ENCODE measurements around the gene FOXL3. TPM values are rescaled to one million over a fixed set of nuclear protein-coding genes. Genes with fewer than 3 reads are reported as not detected.

FOXL3 gene
- total RNA-seq, 1 experiment from 2014 or later, result not detected

- no peak for DNase-seq
- H2AFZ ChIP-seq (ENCODE audit: low read length), result no peak overlapping the region
- H3K4me1 ChIP-seq (ENCODE audit: low read length), result no peaks in the 10 kb centered on the region
- no peaks in the 10 kb centered on the region for H4K20me1 ChIP-seq (ENCODE audit: insufficient read depth, low read depth, low read length)
- no peak overlapping the region for H3K9ac ChIP-seq (ENCODE audit: low read length)
- no peak overlapping the region for H3K4me2 ChIP-seq (ENCODE audit: low read depth, low read length, poor library complexity, severe bottlenecking)
- H3K27ac ChIP-seq (ENCODE audit: low read length), result no peak overlapping the region
- no peak overlapping the region for H3K4me3 ChIP-seq (ENCODE audit: low read length)
- no peaks in the 10 kb centered on the region for H3K36me3 ChIP-seq (ENCODE audit: insufficient read depth, low read length)
- no peaks in the 10 kb centered on the region for H3K9me2 ChIP-seq (replicated peaks; ENCODE audit: insufficient read depth, low read length)
- H3K27me3 ChIP-seq (ENCODE audit: low read length), result no peaks in the 10 kb centered on the region
- H3K79me2 ChIP-seq (ENCODE audit: low read length), result no peaks in the 10 kb centered on the region
- H3K9me3 ChIP-seq (ENCODE audit: low read length), result peaks cover 5% of the 10 kb centered on the region; the same call in 1 of the 2 replicates
Measured at GRCh38 chr7:252981-253380, 37.0 kb upstream of the FOXL3 start.

- no peak for DNase-seq
- H3K9ac ChIP-seq (ENCODE audit: low read length), result no peak overlapping the region
- no peaks in the 10 kb centered on the region for H3K4me1 ChIP-seq (ENCODE audit: low read length)
- no peak overlapping the region for H2AFZ ChIP-seq (ENCODE audit: low read length)
- H3K9me3 ChIP-seq (ENCODE audit: low read length), result peaks cover 5% of the 10 kb centered on the region; the same call in 1 of the 2 replicates
- H3K79me2 ChIP-seq (ENCODE audit: low read length), result no peaks in the 10 kb centered on the region
- H3K36me3 ChIP-seq (ENCODE audit: insufficient read depth, low read length), result no peaks in the 10 kb centered on the region
- H3K27ac ChIP-seq (ENCODE audit: low read length), result no peak overlapping the region
- H3K27me3 ChIP-seq (ENCODE audit: low read length), result no peaks in the 10 kb centered on the region
- no peaks in the 10 kb centered on the region for H3K9me2 ChIP-seq (replicated peaks; ENCODE audit: insufficient read depth, low read length)
- no peaks in the 10 kb centered on the region for H4K20me1 ChIP-seq (ENCODE audit: insufficient read depth, low read depth, low read length)
- H3K4me3 ChIP-seq (ENCODE audit: low read length), result no peak overlapping the region
- no peak overlapping the region for H3K4me2 ChIP-seq (ENCODE audit: low read depth, low read length, poor library complexity, severe bottlenecking)
Measured at GRCh38 chr7:253581-254336, 36.2 kb upstream of the FOXL3 start.

GRCh38 chr7:254337-255037 is 35.5 kb upstream of the FOXL3 start:
- Histone ChIP-seq H3K9me3 (ENCODE audit: low read length) (peaks cover 5% of the 10 kb centered on the region; the same call in 1 of the 2 replicates), H3K79me2 (ENCODE audit: low read length) (no peaks in the 10 kb centered on the region), H3K4me3 (ENCODE audit: low read length) (no peak overlapping the region), H4K20me1 (ENCODE audit: insufficient read depth, low read depth, low read length) (no peaks in the 10 kb centered on the region), H3K4me1 (ENCODE audit: low read length) (no peaks in the 10 kb centered on the region), H3K36me3 (ENCODE audit: insufficient read depth, low read length) (no peaks in the 10 kb centered on the region), H3K9me2 (replicated peaks; ENCODE audit: insufficient read depth, low read length) (no peaks in the 10 kb centered on the region), H2AFZ (ENCODE audit: low read length) (no peak overlapping the region), H3K4me2 (ENCODE audit: low read depth, low read length, poor library complexity, severe bottlenecking) (no peak overlapping the region), H3K9ac (ENCODE audit: low read length) (no peak overlapping the region), H3K27ac (ENCODE audit: low read length) (no peak overlapping the region), H3K27me3 (ENCODE audit: low read length) (no peaks in the 10 kb centered on the region)
- no peak for DNase-seq

GRCh38 chr7:255038-255435 is 34.9 kb upstream of the FOXL3 start:
- no peaks in the 10 kb centered on the region for H3K79me2 ChIP-seq (ENCODE audit: low read length)
- H3K9ac ChIP-seq (ENCODE audit: low read length), result no peak overlapping the region
- H3K27ac ChIP-seq (ENCODE audit: low read length), result no peak overlapping the region
- no peaks in the 10 kb centered on the region for H4K20me1 ChIP-seq (ENCODE audit: insufficient read depth, low read depth, low read length)
- H3K4me2 ChIP-seq (ENCODE audit: low read depth, low read length, poor library complexity, severe bottlenecking), result no peak overlapping the region
- H3K9me2 ChIP-seq (replicated peaks; ENCODE audit: insufficient read depth, low read length), result no peaks in the 10 kb centered on the region
- no peak overlapping the region for H3K4me3 ChIP-seq (ENCODE audit: low read length)
- no peaks in the 10 kb centered on the region for H3K27me3 ChIP-seq (ENCODE audit: low read length)
- H3K4me1 ChIP-seq (ENCODE audit: low read length), result no peaks in the 10 kb centered on the region
- no peak overlapping the region for H2AFZ ChIP-seq (ENCODE audit: low read length)
- no peak for DNase-seq
- H3K36me3 ChIP-seq (ENCODE audit: insufficient read depth, low read length), result no peaks in the 10 kb centered on the region
- H3K9me3 ChIP-seq (ENCODE audit: low read length), result peaks cover 5% of the 10 kb centered on the region; the same call in 1 of the 2 replicates

GRCh38 chr7:255721-256361 is 34.1 kb upstream of the FOXL3 start:
- H3K27ac ChIP-seq (ENCODE audit: low read length), result no peak overlapping the region
- no peak overlapping the region for H3K4me3 ChIP-seq (ENCODE audit: low read length)
- H3K36me3 ChIP-seq (ENCODE audit: insufficient read depth, low read length), result no peaks in the 10 kb centered on the region
- no peak for DNase-seq
- no peaks in the 10 kb centered on the region for H3K9me2 ChIP-seq (replicated peaks; ENCODE audit: insufficient read depth, low read length)
- no peak overlapping the region for H2AFZ ChIP-seq (ENCODE audit: low read length)
- H4K20me1 ChIP-seq (ENCODE audit: insufficient read depth, low read depth, low read length), result no peaks in the 10 kb centered on the region
- H3K9ac ChIP-seq (ENCODE audit: low read length), result no peak overlapping the region
- H3K4me2 ChIP-seq (ENCODE audit: low read depth, low read length, poor library complexity, severe bottlenecking), result no peak overlapping the region
- no peaks in the 10 kb centered on the region for H3K4me1 ChIP-seq (ENCODE audit: low read length)
- H3K27me3 ChIP-seq (ENCODE audit: low read length), result no peaks in the 10 kb centered on the region
- H3K79me2 ChIP-seq (ENCODE audit: low read length), result no peaks in the 10 kb centered on the region
- H3K9me3 ChIP-seq (ENCODE audit: low read length), result peaks cover 12% of the 10 kb centered on the region; the same call in 1 of the 2 replicates

GRCh38 chr7:256461-256940 is 33.5 kb upstream of the FOXL3 start:
- no peak for DNase-seq
- H3K9me3 ChIP-seq (ENCODE audit: low read length), result peaks cover 18% of the 10 kb centered on the region
- no peaks in the 10 kb centered on the region for H3K79me2 ChIP-seq (ENCODE audit: low read length)
- no peak overlapping the region for H3K27ac ChIP-seq (ENCODE audit: low read length)
- no peak overlapping the region for H3K4me3 ChIP-seq (ENCODE audit: low read length)
- no peak overlapping the region for H2AFZ ChIP-seq (ENCODE audit: low read length)
- H3K36me3 ChIP-seq (ENCODE audit: insufficient read depth, low read length), result no peaks in the 10 kb centered on the region
- H3K4me2 ChIP-seq (ENCODE audit: low read depth, low read length, poor library complexity, severe bottlenecking), result no peak overlapping the region
- H3K9ac ChIP-seq (ENCODE audit: low read length), result no peak overlapping the region
- no peaks in the 10 kb centered on the region for H4K20me1 ChIP-seq (ENCODE audit: insufficient read depth, low read depth, low read length)
- no peaks in the 10 kb centered on the region for H3K4me1 ChIP-seq (ENCODE audit: low read length)
- H3K27me3 ChIP-seq (ENCODE audit: low read length), result no peaks in the 10 kb centered on the region
- H3K9me2 ChIP-seq (replicated peaks; ENCODE audit: insufficient read depth, low read length), result no peaks in the 10 kb centered on the region

GRCh38 chr7:256981-257646 is 32.9 kb upstream of the FOXL3 start:
- H3K27ac ChIP-seq (ENCODE audit: low read length), result no peak overlapping the region
- H3K27me3 ChIP-seq (ENCODE audit: low read length), result no peaks in the 10 kb centered on the region
- H4K20me1 ChIP-seq (ENCODE audit: insufficient read depth, low read depth, low read length), result no peaks in the 10 kb centered on the region
- H3K9ac ChIP-seq (ENCODE audit: low read length), result no peak overlapping the region
- no peak overlapping the region for H3K4me3 ChIP-seq (ENCODE audit: low read length)
- H3K9me2 ChIP-seq (replicated peaks; ENCODE audit: insufficient read depth, low read length), result no peaks in the 10 kb centered on the region
- H3K9me3 ChIP-seq (ENCODE audit: low read length), result peaks cover 24% of the 10 kb centered on the region
- no peaks in the 10 kb centered on the region for H3K36me3 ChIP-seq (ENCODE audit: insufficient read depth, low read length)
- H3K79me2 ChIP-seq (ENCODE audit: low read length), result no peaks in the 10 kb centered on the region
- no peak overlapping the region for H2AFZ ChIP-seq (ENCODE audit: low read length)
- no peak overlapping the region for H3K4me2 ChIP-seq (ENCODE audit: low read depth, low read length, poor library complexity, severe bottlenecking)
- no peaks in the 10 kb centered on the region for H3K4me1 ChIP-seq (ENCODE audit: low read length)
- no peak for DNase-seq

GRCh38 chr7:257647-257992 is 32.4 kb upstream of the FOXL3 start:
- Histone ChIP-seq H3K9me3 (ENCODE audit: low read length) (peaks cover 29% of the 10 kb centered on the region), H3K4me3 (ENCODE audit: low read length) (no peak overlapping the region), H3K27me3 (ENCODE audit: low read length) (no peaks in the 10 kb centered on the region), H3K79me2 (ENCODE audit: low read length) (no peaks in the 10 kb centered on the region), H3K9me2 (replicated peaks; ENCODE audit: insufficient read depth, low read length) (no peaks in the 10 kb centered on the region), H2AFZ (ENCODE audit: low read length) (no peak overlapping the region), H3K36me3 (ENCODE audit: insufficient read depth, low read length) (no peaks in the 10 kb centered on the region), H4K20me1 (ENCODE audit: insufficient read depth, low read depth, low read length) (no peaks in the 10 kb centered on the region), H3K4me1 (ENCODE audit: low read length) (no peaks in the 10 kb centered on the region), H3K4me2 (ENCODE audit: low read depth, low read length, poor library complexity, severe bottlenecking) (no peak overlapping the region), H3K27ac (ENCODE audit: low read length) (no peak overlapping the region), H3K9ac (ENCODE audit: low read length) (no peak overlapping the region)
- no peak for DNase-seq

Measured in Karpas-422 (cell line).